Naive B cell (primary cell): ENCODE data around the gene LRRC27. TPM values are rescaled to one million over a fixed set of nuclear protein-coding genes. Genes with fewer than 3 reads are reported as not detected.

Experiments
- ATAC-seq, 2 donors: fragments of 150-1000 bp; cut with Tn5 transposase; 2 replicates each; pipeline ENCODE4 v1.10.0; 2021; ENCODE audit warnings: low read depth in 2 of 2, mild to moderate bottlenecking in 2 of 2, moderate library complexity in 2 of 2
- DNase-seq: peaks from one replicate; pipeline ENCODE4 v3.0.0; 2022
- H3K27ac Mint-ChIP-seq, 6 donors: one replicate each; pipeline ENCODE4 v1.8.0; 2020 to 2022; ENCODE audit warnings: mild to moderate bottlenecking in 6 of 6, mixed read lengths in 6 of 6, moderate library complexity in 5 of 6, inconsistent platforms in 2 of 6
- H3K27me3 Mint-ChIP-seq, 3 donors: one replicate each; pipeline ENCODE4 v1.8.0; 2021 to 2022; ENCODE audit warnings: mixed read lengths in 3 of 3, mild to moderate bottlenecking in 1 of 3
- H3K36me3 Mint-ChIP-seq, 2 donors: one replicate each; pipeline ENCODE4 v1.8.0; 2020 to 2022; ENCODE audit warnings: mixed read lengths in 2 of 2, inconsistent platforms in 1 of 2, mild to moderate bottlenecking in 1 of 2
- H3K4me1 Mint-ChIP-seq, 3 donors: one replicate each; pipeline ENCODE4 v1.8.0; 2020 to 2022; ENCODE audit warnings: mixed read lengths in 3 of 3, inconsistent platforms in 1 of 3, mild to moderate bottlenecking in 1 of 3, moderate library complexity in 1 of 3
- H3K4me3 Mint-ChIP-seq, 8 donors: one replicate each; pipeline ENCODE4 v1.8.0; 2020 to 2022; ENCODE audit warnings: mild to moderate bottlenecking in 8 of 8, mixed read lengths in 8 of 8, moderate library complexity in 8 of 8, inconsistent platforms in 2 of 8
- H3K9me3 Mint-ChIP-seq, 7 donors: one replicate each; pipeline ENCODE4 v1.8.0; 2020 to 2022; ENCODE audit warnings: mixed read lengths in 7 of 7, mild to moderate bottlenecking in 5 of 7, inconsistent platforms in 2 of 7, moderate library complexity in 1 of 7
- polyA plus RNA-seq, 6 donors: library from polyadenylated mRNA; unstranded; fragments of 300-500 nt; fragmentation: Illumina TruSeq; gene quantifications; one replicate each; pipeline ENCODE4 v1.2.3, GENCODE V29; 2021; ENCODE audit warnings: low read depth in 6 of 6

Gene LRRC27
- polyA plus RNA-seq, 6 donors from 2014 or later: 7.7 to 11.1 (median 8.7) TPM

DNA sequence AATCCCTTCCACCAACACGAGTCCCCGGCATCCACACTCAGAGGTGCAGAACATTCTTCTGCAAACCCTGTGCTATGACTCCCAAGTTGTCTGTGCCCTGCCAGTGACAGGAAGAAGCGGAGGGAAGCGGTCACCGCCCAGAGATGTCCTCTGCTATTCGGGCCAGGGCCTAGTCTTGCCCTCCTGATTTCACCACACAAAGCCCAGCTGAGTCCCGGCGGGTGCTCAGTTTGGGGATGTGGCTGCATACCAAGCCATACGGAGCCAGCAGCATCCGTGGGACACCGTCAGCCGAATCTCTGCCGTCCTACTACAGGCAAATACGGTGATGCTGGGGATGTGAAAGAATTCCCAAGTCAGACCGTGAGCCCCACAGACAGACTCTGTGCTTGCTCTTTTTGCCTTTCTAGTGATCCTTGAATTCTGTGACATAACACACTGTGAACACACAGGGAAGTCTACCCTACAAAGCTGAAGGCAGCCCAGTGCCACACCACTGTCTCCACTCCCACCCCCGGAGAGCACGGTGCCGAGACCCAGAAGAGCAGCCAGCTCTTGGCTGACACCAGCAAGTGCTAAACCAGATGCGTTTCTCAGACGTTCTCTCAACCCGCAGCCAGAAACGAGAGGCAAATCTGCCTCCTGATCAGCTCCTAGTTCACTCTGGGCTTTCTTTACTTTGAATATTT lies 26.2 kb upstream of the LRRC27 start:
- Mint-ChIP-seq H3K4me3 (peak overlapping the region; percentile 54 to 92 (median 88)), H3K27ac (peak overlapping the region in 1 of 6 donors; percentile 33), H3K9me3 (no peaks in the 10 kb centered on the region), H3K36me3 (no peaks in the 10 kb centered on the region), H3K27me3 (peaks cover 3 to 24% (median 6%) of the 10 kb centered on the region in 3 donors), H3K4me1 (peaks cover 4 to 14% (median 10%) of the 10 kb centered on the region in 3 donors)
- no peak for DNase-seq
- ATAC-seq: no peak

DNA sequence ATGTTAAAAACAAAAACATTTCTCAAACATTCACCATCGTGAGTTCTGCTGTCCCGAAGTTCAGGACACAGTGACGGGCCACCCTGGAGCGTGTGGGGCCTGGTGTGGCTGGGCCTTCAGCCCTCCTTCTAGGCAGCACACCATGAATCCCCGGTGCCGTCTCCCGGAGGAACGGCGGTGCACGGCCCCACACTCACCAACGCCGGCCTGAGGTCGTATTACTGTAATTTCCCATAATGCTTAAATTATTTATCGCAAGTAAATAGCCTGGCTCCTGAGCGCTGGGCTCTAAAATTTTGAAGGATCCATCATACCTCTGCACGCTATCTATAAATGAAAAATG lies 25.7 kb upstream of the LRRC27 start:
- DNase-seq: no peak
- Mint-ChIP-seq H3K9me3 (no peaks in the 10 kb centered on the region), H3K36me3 (no peaks in the 10 kb centered on the region), H3K27ac (no peak overlapping the region), H3K4me1 (peaks cover 4 to 14% (median 10%) of the 10 kb centered on the region in 3 donors), H3K4me3 (peak overlapping the region; percentile 54 to 93 (median 88)), H3K27me3 (peaks cover 3 to 24% (median 6%) of the 10 kb centered on the region in 3 donors)
- no peak for ATAC-seq

DNA sequence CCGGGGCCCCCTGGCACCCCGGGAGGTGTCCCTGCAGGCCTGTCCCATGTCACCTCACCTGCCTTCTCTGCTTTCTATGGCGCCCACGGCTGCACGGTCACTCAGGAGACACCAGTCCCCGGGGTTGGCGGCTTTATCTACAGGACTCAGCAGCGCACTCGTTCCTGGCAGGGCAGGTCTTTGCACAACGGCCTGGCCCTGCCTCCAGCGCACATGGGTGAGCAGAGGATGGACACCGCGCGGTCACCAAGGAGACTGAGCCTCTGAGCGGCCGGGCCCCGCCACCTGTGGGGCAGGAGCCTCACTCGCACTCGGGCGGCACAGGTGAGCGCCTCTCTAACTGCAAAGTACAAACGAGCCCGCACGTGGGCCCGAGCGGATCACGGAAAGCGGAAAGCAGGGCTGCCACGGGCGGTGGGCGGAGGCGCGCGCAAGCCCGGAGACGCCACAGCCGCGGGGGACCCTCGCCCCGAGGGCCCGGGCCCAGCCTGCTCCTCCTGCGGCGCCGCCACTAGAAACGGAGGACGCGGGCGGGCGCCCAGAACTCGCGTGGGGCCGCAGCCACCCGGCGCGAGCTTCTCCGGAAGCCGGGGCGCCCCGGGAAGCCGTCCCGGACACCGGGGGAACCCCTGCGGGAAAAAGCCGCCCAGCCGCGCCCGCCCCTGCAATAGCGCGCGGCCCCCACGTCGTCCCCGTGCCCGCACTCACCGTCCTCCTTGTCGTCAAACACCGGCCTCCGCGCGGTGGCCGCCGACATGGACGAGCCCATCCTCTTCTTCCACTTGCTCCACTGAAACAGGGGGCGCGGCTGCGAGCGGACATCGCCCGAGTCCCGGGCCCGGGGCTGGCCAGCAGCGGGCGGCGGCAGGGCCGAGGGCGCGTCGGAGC lies 24.9 kb upstream of the LRRC27 start:
- Mint-ChIP-seq H3K27ac (peak overlapping the region in 2 of 6 donors; percentile 59 to 84), H3K27me3 (peaks cover 3 to 24% (median 6%) of the 10 kb centered on the region in 3 donors), H3K9me3 (no peaks in the 10 kb centered on the region), H3K4me1 (peaks cover 4 to 14% (median 10%) of the 10 kb centered on the region in 3 donors), H3K4me3 (peak overlapping the region; percentile 87 to 93 (median 88)), H3K36me3 (no peaks in the 10 kb centered on the region)
- DNase-seq (peak; percentile 29), ATAC-seq (peak; percentile 12 to 22)

DNA sequence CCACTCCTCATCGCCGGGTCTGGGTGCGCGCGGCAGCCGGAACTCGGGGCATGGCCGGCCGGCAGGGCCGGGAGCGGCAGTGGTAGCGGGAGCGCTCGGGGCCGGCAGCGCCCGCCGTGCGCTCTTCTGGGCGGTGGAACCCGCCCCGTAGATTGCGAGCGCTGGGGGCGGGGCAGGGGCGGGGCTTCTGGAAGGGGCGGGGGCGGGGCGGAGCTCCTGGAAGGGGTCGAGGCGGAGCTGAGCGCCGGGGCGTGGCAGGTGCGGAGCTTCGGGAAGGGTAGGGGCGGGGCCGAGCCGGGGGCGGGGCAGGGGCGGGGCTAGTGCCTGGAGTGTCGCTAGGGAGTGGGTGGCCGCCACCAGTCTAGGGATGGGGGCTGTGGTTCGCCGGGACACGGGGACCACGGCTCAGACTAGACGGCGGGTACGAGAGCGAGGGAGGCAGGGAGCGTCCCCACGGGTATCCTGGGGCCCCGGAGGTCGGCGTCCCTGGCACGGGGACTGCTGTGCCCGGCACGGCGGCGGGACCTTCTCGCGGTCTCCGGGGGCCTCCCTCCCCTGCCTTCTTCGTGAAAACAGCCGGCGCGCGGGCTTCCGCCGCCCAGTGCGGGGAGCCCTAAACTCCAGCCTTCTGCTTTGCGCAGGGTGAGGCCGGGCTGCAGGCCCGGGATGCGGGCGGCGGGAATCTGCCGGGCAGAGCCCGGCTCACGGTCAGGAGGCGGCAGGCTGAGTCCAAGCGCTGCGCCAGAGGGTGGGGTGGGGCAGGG lies 24.0 kb upstream of the LRRC27 start, which contains the start of gene STK32C:
Gene STK32C (minus strand): TSS at position 128 of the 764 bp plus-strand sequence. CDS start 117 bp downstream, at position 11.
- DNase-seq (peak; percentile 79), ATAC-seq (peak; percentile 78 to 79)
- peak within 1 kb of the TSS in 3 of 6 donors; percentile 53 to 84 (median 59) for H3K27ac Mint-ChIP-seq
- peaks cover 3 to 24% (median 6%) of the 10 kb centered on the region in 3 donors for H3K27me3 Mint-ChIP-seq
- no peaks in the 10 kb centered on the region for H3K36me3 Mint-ChIP-seq
- H3K9me3 Mint-ChIP-seq: no peaks in the 10 kb centered on the region
- peaks cover 4 to 14% (median 10%) of the 10 kb centered on the region in 3 donors for H3K4me1 Mint-ChIP-seq
- peak within 1 kb of the TSS; percentile 87 to 93 (median 88) for H3K4me3 Mint-ChIP-seq

DNA sequence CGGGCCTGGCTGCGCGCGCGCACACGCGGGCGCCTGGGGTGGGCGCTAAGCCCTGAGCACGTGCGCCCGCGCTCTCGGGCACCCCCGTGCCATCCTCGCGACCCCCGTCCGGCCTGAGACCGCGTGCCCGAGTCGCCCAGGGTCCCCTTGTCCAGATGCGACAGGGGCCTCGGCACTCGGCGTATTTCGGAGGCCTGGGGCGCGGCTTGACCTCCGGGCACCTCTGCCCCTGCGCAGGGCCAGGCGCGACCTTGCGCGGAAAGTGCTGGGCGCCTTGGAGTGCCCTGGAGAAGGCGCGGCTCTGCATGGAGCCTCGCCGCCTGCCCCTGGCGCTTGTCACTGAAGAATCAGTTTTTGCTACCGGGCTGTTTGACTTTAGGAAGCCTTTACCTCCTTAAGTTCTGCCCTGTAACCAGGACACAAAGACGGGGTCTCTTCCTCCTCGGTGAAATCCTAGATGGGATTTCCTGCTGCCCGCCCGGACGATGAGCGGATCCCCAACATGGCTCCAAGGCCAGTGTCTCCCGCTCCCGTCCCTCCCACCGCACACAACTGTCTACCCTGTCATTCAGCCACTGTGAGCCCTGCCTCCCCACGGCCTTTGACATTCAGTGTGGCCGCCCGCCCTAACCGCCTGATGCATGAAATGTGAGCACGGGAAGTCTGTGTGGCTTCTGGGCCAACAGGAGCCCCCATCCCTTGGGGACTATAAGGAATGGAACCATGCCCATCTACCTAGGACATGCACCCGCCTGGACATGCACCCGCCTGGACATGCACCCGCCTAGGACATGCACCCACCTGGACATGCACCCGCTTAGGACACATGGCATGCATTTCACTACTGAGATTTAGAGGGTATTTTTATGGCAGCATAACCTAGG lies 23.2 kb upstream of the LRRC27 start:
- H3K4me3 Mint-ChIP-seq: peak overlapping the region; percentile 71 to 89 (median 80)
- peaks cover 0 to 5% (median 3%) of the 10 kb centered on the region in 7 donors for H3K9me3 Mint-ChIP-seq
- H3K27ac Mint-ChIP-seq: peak overlapping the region in 1 of 6 donors; percentile 59
- peaks cover 4 to 14% (median 10%) of the 10 kb centered on the region in 3 donors for H3K4me1 Mint-ChIP-seq
- ATAC-seq (no peak), DNase-seq (no peak)
- peaks cover 0 to 7% of the 10 kb centered on the region in 2 donors for H3K36me3 Mint-ChIP-seq
- peaks cover 3 to 18% (median 14%) of the 10 kb centered on the region in 3 donors for H3K27me3 Mint-ChIP-seq

DNA sequence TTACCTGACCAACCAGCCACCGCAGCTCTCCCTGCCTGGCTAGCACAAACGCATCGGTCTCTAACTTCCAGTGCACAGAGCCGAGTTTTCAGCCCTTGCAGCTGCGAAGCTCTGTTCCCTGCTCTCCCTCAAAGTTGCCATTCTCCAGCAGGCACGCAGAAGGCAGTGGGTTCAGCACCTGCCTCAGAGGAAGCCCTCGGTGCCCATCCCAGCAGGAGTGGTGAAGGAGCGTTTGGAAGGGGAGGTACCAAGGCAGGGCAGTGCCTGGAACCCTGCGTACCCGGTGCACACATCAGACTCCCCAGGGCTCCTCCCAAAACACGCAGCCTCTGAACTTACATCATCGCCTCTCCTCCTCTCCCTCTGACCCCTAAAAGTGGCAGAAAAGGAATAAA lies 22.5 kb upstream of the LRRC27 start:
- DNase-seq (no peak), ATAC-seq (no peak)
- H3K27ac Mint-ChIP-seq: no peak overlapping the region
- peaks cover 0 to 8% (median 3%) of the 10 kb centered on the region in 7 donors for H3K9me3 Mint-ChIP-seq
- peak overlapping the region in 7 of 8 donors; percentile 23 to 89 (median 74) for H3K4me3 Mint-ChIP-seq
- peaks cover 0 to 13% of the 10 kb centered on the region in 2 donors for H3K36me3 Mint-ChIP-seq
- peaks cover 4 to 14% (median 10%) of the 10 kb centered on the region in 3 donors for H3K4me1 Mint-ChIP-seq
- H3K27me3 Mint-ChIP-seq: peaks cover 3 to 20% (median 17%) of the 10 kb centered on the region in 3 donors

DNA sequence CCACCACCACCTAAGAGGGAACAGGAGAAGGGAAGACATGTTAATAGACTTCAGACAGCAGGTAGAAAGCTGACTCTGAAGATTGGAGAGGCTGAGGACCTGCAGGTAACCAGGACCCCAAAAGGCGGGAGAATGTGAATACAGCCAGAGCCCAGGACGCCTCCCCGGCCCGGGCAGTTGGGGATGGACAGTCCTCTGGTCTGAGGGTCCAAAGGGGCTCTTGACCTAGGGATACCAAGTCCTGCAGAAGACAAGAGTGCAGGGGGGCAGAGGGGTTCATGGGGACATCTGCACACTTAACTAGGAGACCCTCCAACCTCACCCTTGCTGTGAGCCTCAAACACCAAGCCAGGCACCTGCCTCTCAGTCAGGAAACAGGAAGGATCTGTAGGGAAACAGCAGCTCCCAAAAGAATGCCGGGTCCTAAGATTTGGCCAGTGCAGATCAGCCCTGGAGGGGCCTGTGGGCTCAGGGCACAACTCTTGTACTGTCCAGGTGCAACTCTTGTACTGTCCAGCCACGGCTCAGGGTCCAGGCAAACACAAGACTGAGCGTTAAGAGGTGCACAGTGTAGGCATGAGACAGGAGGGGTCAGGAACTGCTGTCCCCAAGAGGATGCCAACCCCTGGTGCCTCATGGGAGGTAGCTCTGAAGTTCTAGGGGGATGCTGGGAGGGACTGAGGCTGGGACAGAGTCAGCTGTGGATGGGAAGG lies 22.0 kb upstream of the LRRC27 start:
- peaks cover 3 to 20% (median 17%) of the 10 kb centered on the region in 3 donors for H3K27me3 Mint-ChIP-seq
- H3K36me3 Mint-ChIP-seq: peaks cover 0 to 14% of the 10 kb centered on the region in 2 donors
- peak overlapping the region in 7 of 8 donors; percentile 23 to 89 (median 65) for H3K4me3 Mint-ChIP-seq
- no peak overlapping the region for H3K27ac Mint-ChIP-seq
- H3K9me3 Mint-ChIP-seq: peaks cover 0 to 8% (median 3%) of the 10 kb centered on the region in 7 donors
- peaks cover 4 to 14% (median 10%) of the 10 kb centered on the region in 3 donors for H3K4me1 Mint-ChIP-seq
- ATAC-seq (no peak), DNase-seq (no peak)

DNA sequence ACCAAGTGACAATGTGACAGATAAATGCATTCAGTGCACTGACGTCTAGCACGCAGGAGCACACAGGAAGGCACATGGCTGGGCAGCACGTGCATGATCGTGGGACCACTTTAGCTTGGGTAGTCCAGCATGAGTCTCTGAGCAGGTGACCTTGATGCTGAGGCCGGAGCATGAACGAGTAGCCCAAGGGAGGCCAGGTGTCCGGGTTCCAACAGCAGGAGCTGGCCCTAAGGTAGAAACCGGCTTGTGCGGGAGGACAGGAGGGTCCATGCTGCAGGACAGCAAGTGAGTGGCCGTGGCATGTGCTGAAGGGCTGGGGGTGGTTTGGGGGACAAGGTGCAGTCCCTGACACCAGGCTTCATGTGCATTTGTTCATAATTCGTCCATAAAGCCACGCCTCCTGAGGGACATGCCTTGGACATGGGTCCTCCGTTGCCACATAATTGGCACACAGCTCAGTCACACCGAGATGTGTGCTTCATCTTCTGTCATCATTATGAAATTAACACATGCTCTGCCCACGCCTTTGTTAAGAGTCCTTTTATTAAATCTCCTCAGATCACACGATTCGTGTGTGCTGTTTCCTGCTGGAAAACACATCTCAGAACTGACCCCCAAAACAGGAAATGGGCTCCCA lies 21.2 kb upstream of the LRRC27 start:
- H3K4me3 Mint-ChIP-seq: peak overlapping the region in 3 of 8 donors; percentile 37 to 89 (median 54)
- H3K4me1 Mint-ChIP-seq: peaks cover 4 to 13% (median 10%) of the 10 kb centered on the region in 3 donors
- no peak for DNase-seq
- H3K27ac Mint-ChIP-seq: no peak overlapping the region
- peaks cover 0 to 14% of the 10 kb centered on the region in 2 donors for H3K36me3 Mint-ChIP-seq
- peaks cover 3 to 15% (median 11%) of the 10 kb centered on the region in 3 donors for H3K27me3 Mint-ChIP-seq
- ATAC-seq: no peak
- H3K9me3 Mint-ChIP-seq: peaks cover 0 to 8% (median 3%) of the 10 kb centered on the region in 7 donors

DNA sequence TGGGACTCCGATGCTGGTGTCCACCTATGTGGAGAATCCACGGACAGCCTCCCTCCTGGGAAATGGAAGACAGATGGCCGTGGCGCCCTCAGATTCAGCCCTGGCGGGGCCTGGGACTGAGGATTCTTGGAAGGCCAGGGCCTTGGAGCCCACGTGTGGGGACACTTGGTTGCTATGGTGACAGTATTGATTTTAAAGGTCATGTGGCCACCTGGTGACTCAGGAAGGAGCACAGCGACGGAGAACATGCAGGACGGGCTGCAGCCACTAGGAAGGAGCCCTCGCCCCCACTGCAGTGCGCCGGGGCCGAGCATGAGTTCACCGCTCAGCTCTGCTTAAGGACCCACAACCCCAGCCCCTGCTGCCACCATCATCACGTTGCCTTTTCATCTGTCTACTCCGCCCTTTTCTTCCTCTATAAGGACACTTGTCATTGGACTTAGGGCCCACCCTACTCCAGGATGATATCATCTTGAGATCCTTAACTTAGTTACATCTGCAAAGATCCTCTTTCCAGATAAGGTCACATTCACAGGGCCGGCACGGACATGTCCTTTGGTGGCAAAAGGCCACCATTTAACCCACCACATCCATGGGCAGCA lies 20.6 kb upstream of the LRRC27 start:
- ATAC-seq (no peak), DNase-seq (no peak)
- Mint-ChIP-seq H3K9me3 (peaks cover 0 to 8% (median 3%) of the 10 kb centered on the region in 7 donors), H3K4me1 (peaks cover 4 to 6% (median 6%) of the 10 kb centered on the region in 3 donors), H3K4me3 (peak overlapping the region in 2 of 8 donors; percentile 37 to 89), H3K27ac (no peak overlapping the region), H3K27me3 (peaks cover 0 to 10% (median 10%) of the 10 kb centered on the region in 3 donors), H3K36me3 (peaks cover 0 to 14% of the 10 kb centered on the region in 2 donors)

DNA sequence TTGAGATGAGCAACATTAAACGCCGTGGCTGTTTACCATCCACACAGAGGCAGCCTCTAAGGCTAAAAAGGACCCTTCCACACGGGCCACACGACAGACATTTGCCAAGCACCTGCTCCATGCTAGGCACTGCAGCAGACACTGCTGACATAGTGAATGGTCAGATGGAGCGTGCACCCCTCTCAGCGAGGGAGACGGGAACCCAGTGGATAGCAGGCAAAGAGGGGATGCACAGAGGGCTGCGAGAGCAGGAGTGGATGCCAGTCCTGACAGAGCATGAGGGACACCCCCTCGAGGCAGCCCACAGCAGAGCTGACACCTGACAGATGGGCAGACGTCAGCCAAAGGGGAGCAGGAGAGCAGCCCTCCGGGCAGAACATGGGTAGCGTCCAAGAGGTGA lies 18.7 kb upstream of the LRRC27 start:
- ATAC-seq (no peak), DNase-seq (no peak)
- Mint-ChIP-seq H3K27ac (peak overlapping the region in 1 of 6 donors; percentile 63), H3K9me3 (peaks cover 0 to 8% (median 3%) of the 10 kb centered on the region in 7 donors), H3K36me3 (peaks cover 0 to 14% of the 10 kb centered on the region in 2 donors), H3K4me3 (no peak overlapping the region), H3K4me1 (peaks cover 0 to 3% (median 0%) of the 10 kb centered on the region in 3 donors), H3K27me3 (peaks cover 0 to 10% (median 5%) of the 10 kb centered on the region in 3 donors)

DNA sequence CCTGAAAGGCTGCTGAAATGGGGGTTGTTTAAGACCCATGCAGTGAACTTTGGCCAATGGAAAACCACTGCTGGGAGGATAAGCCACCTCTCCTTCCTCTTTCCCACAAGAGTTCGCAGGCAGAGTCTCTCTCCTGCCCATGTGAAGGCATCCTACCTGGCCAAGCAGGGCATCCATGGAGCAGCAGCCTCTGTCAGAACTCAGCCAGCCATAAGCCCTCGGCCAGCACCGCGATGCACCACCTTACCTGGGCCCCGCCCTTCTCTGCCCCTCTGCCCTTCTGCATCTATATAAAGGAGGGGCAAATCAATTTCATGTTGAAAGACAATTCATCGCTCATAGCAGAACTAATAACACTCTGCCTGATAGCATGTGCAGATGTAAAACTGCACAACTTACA lies 18.1 kb upstream of the LRRC27 start:
- Mint-ChIP-seq H3K27me3 (peaks cover 0 to 10% (median 5%) of the 10 kb centered on the region in 3 donors), H3K9me3 (peaks cover 0 to 8% (median 3%) of the 10 kb centered on the region in 7 donors)
- no peak for ATAC-seq

More for the DNA sequence above, 18.1 kb upstream of the LRRC27 start:
- DNase-seq: no peak
- no peak overlapping the region for H3K27ac Mint-ChIP-seq
- H3K36me3 Mint-ChIP-seq: peaks cover 0 to 14% of the 10 kb centered on the region in 2 donors
- H3K4me3 Mint-ChIP-seq: peak overlapping the region in 1 of 8 donors; percentile 38
- peaks cover 0 to 3% (median 0%) of the 10 kb centered on the region in 3 donors for H3K4me1 Mint-ChIP-seq
